Neuron (in vitro differentiated cells): ENCODE results near the gene SLC6A7.

ENCODE experiments used
- H2AFZ ChIP-seq: one replicate; pipeline ENCODE4 v1.6.1; 2013; ENCODE audit warnings: low read depth, mild to moderate bottlenecking, inconsistent platforms, low read length, moderate library complexity
- H3K27me3 ChIP-seq: one replicate; pipeline ENCODE4 v1.6.1; 2013; ENCODE audit warnings: low read length; ENCODE audit not compliant: insufficient read depth
- H3K36me3 ChIP-seq: one replicate; pipeline ENCODE4 v1.6.1; 2013; ENCODE audit warnings: low read length; ENCODE audit not compliant: insufficient read depth
- H3K4me1 ChIP-seq: one replicate; pipeline ENCODE4 v1.6.1; 2013; ENCODE audit warnings: low read length; ENCODE audit not compliant: insufficient read depth
- H3K4me3 ChIP-seq: 2 replicates; pipeline ENCODE4 v1.5.1; 2013; ENCODE audit warnings: mild to moderate bottlenecking, low read length, moderate library complexity
- H3K9me3 ChIP-seq: one replicate; pipeline ENCODE4 v1.6.1; 2013; ENCODE audit warnings: low read length

The SLC6A7 gene

GRCh38 chr5:150211156-150212030, 21.5 kb downstream of the SLC6A7 start:
- peaks cover 6% of the 10 kb centered on the region for H3K4me1 ChIP-seq

GRCh38 chr5:150213530-150213929, 23.7 kb downstream of the SLC6A7 start:
- H3K9me3 ChIP-seq, result no peaks in the 10 kb centered on the region
- H2AFZ ChIP-seq, result no peak overlapping the region
- H3K4me3 ChIP-seq, result no peak overlapping the region
- H3K36me3 ChIP-seq, result no peaks in the 10 kb centered on the region
- peaks cover 16% of the 10 kb centered on the region for H3K27me3 ChIP-seq
- peaks cover 6% of the 10 kb centered on the region for H3K4me1 ChIP-seq

More at GRCh38 chr5:150211156-150212030, 21.5 kb downstream of the SLC6A7 start:
- Histone ChIP-seq H2AFZ (no peak overlapping the region), H3K9me3 (no peaks in the 10 kb centered on the region), H3K36me3 (no peaks in the 10 kb centered on the region), H3K4me3 (no peak overlapping the region), H3K27me3 (peaks cover 20% of the 10 kb centered on the region)

GRCh38 chr5:150214289-150214688, 24.4 kb downstream of the SLC6A7 start:
- Histone ChIP-seq H3K4me1 (peaks cover 6% of the 10 kb centered on the region), H2AFZ (no peak overlapping the region), H3K9me3 (no peaks in the 10 kb centered on the region), H3K4me3 (no peak overlapping the region), H3K36me3 (no peaks in the 10 kb centered on the region), H3K27me3 (peaks cover 13% of the 10 kb centered on the region)

GRCh38 chr5:150215979-150216944, 26.4 kb downstream of the SLC6A7 start:
- Histone ChIP-seq H3K36me3 (no peaks in the 10 kb centered on the region), H2AFZ (no peak overlapping the region), H3K27me3 (peaks cover 7% of the 10 kb centered on the region), H3K4me3 (no peak overlapping the region), H3K9me3 (no peaks in the 10 kb centered on the region), H3K4me1 (peaks cover under 1% of the 10 kb centered on the region)

GRCh38 chr5:150217038-150217437, 27.2 kb downstream of the SLC6A7 start:
- no peak overlapping the region for H3K4me3 ChIP-seq
- peaks cover 7% of the 10 kb centered on the region for H3K27me3 ChIP-seq
- no peaks in the 10 kb centered on the region for H3K9me3 ChIP-seq
- no peaks in the 10 kb centered on the region for H3K4me1 ChIP-seq
- H3K36me3 ChIP-seq, result no peaks in the 10 kb centered on the region
- no peak overlapping the region for H2AFZ ChIP-seq

GRCh38 chr5:150217873-150218692, 28.2 kb downstream of the SLC6A7 start:
- H3K27me3 ChIP-seq, result peaks cover 3% of the 10 kb centered on the region
- H3K4me1 ChIP-seq, result no peaks in the 10 kb centered on the region
- no peak overlapping the region for H2AFZ ChIP-seq
- H3K4me3 ChIP-seq, result no peak overlapping the region
- no peaks in the 10 kb centered on the region for H3K9me3 ChIP-seq
- no peaks in the 10 kb centered on the region for H3K36me3 ChIP-seq

GRCh38 chr5:150218693-150219035, 28.8 kb downstream of the SLC6A7 start:
- Histone ChIP-seq H3K4me1 (no peaks in the 10 kb centered on the region), H3K9me3 (no peaks in the 10 kb centered on the region), H2AFZ (no peak overlapping the region), H3K27me3 (no peaks in the 10 kb centered on the region), H3K36me3 (no peaks in the 10 kb centered on the region), H3K4me3 (no peak overlapping the region)

GRCh38 chr5:150219142-150219541, 29.3 kb downstream of the SLC6A7 start:
- H3K4me3 ChIP-seq, result no peak overlapping the region
- no peaks in the 10 kb centered on the region for H3K9me3 ChIP-seq
- no peak overlapping the region for H2AFZ ChIP-seq
- peaks cover 1% of the 10 kb centered on the region for H3K4me1 ChIP-seq
- H3K27me3 ChIP-seq, result no peaks in the 10 kb centered on the region
- no peaks in the 10 kb centered on the region for H3K36me3 ChIP-seq

- H3K27me3 ChIP-seq, result no peaks in the 10 kb centered on the region
- H3K4me1 ChIP-seq, result peaks cover 7% of the 10 kb centered on the region
Observed at GRCh38 chr5:150219861-150220260, 30.0 kb downstream of the SLC6A7 start.

GRCh38 chr5:150221471-150221870, 31.6 kb downstream of the SLC6A7 start:
- Histone ChIP-seq H3K4me3 (no peak overlapping the region), H3K36me3 (no peaks in the 10 kb centered on the region), H3K4me1 (peaks cover 7% of the 10 kb centered on the region), H3K27me3 (no peaks in the 10 kb centered on the region), H2AFZ (no peak overlapping the region), H3K9me3 (no peaks in the 10 kb centered on the region)

More at GRCh38 chr5:150219861-150220260, 30.0 kb downstream of the SLC6A7 start:
- Histone ChIP-seq H3K36me3 (no peaks in the 10 kb centered on the region), H3K4me3 (no peak overlapping the region), H3K9me3 (no peaks in the 10 kb centered on the region), H2AFZ (no peak overlapping the region)

- H3K4me3 ChIP-seq, result no peak overlapping the region
- H3K4me1 ChIP-seq, result peaks cover 7% of the 10 kb centered on the region
- H3K27me3 ChIP-seq, result no peaks in the 10 kb centered on the region
- no peak overlapping the region for H2AFZ ChIP-seq
- H3K36me3 ChIP-seq, result no peaks in the 10 kb centered on the region
- H3K9me3 ChIP-seq, result no peaks in the 10 kb centered on the region
Observed at GRCh38 chr5:150222906-150223305, 33.0 kb downstream of the SLC6A7 start.

- Histone ChIP-seq H2AFZ (no peak overlapping the region), H3K4me1 (peaks cover 7% of the 10 kb centered on the region), H3K9me3 (no peaks in the 10 kb centered on the region), H3K27me3 (no peaks in the 10 kb centered on the region), H3K4me3 (no peak overlapping the region), H3K36me3 (no peaks in the 10 kb centered on the region)
Observed at GRCh38 chr5:150223474-150223873, 33.6 kb downstream of the SLC6A7 start.
